Stomach (tissue), 4 donors: ENCODE measurements around the gene CAVIN1.
"Not testable (repeated sequence)": the region's sequence is repeated elsewhere in the genome, so short reads cannot be mapped to it uniquely, and the experiment has no call there.

ENCODE experiments used
- CTCF ChIP-seq, 7 experiments: fragments of 450-650 bp in 4 of 7; fragments of 200-600 bp in 3 of 7; sonication (generic) in 3 of 7; IDR thresholded peaks; one replicate each; pipeline ENCODE4 v1.5.1; 2016 to 2019; ENCODE audit warnings: antibody characterized with exemption in 7 of 7, control low read depth in 2 of 7, mild to moderate bottlenecking in 1 of 7
- EP300 ChIP-seq: sonication (generic); formaldehyde crosslinking; IDR thresholded peaks from one replicate; pipeline ENCODE4 v1.6.1; 2017; ENCODE audit warnings: antibody characterized with exemption
- POLR2A ChIP-seq, 4 donors: fragments of 450-650 bp; IDR thresholded peaks; one replicate each; pipeline ENCODE4 v1.6.1; 2016; ENCODE audit warnings: antibody characterized with exemption in 4 of 4, control low read depth in 2 of 4, mild to moderate bottlenecking in 1 of 4, moderate library complexity in 1 of 4

GRCh38 chr17:42454987-42455386 is 31.9 kb upstream of the CAVIN1 start:
- TF ChIP-seq POLR2A (IDR thresholded peaks at IDR 0.05); CTCF (IDR thresholded peaks at IDR 0.05); EP300: not testable (repeated sequence)
